ENCODE data around the gene PRPF31. TPM values are rescaled to one million over a fixed set of nuclear protein-coding genes. Genes with fewer than 3 reads are reported as not detected.

PRPF31 gene
- polyA plus RNA-seq, 1 of the 3 experiments (the other 2 are of a cell fraction) = 81.0 TPM

- Histone ChIP-seq H3K36me3 (replicated peaks in 1 of 2; ENCODE audit: control insufficient read depth in 1 of 2, insufficient read depth in 2 of 2, low read length in 1 of 2) (peaks cover 10 to 35% of the 10 kb centered on the region in 2 experiments), H3K9me2 (no peaks in the 10 kb centered on the region), H3F3A (replicated peaks; ENCODE audit: insufficient read depth) (no peaks in the 10 kb centered on the region), H3K79me2 (ENCODE audit: insufficient read depth) (peaks cover 34% of the 10 kb centered on the region), H2AFZ (ENCODE audit: low read depth) (no peak overlapping the region), H3K27me3 (ENCODE audit: insufficient read depth) (no peaks in the 10 kb centered on the region), H3K4me2 (no peak overlapping the region), H3K27ac (ENCODE audit: low read depth in 2 of 2, low read length in 1 of 2) (no peak overlapping the region), H3K4me1 (ENCODE audit: control insufficient read depth in 1 of 2, insufficient read depth in 2 of 2, low read depth in 1 of 2, low read length in 1 of 2) (peaks cover 0 to 3% of the 10 kb centered on the region in 2 experiments; a peak in 1 of 4 replicates), H4K20me1 (ENCODE audit: insufficient read depth) (peaks cover 2% of the 10 kb centered on the region; the same call in 1 of the 2 replicates), H3K4me3 (ENCODE audit: low read depth in 2 of 2, low read length in 1 of 2) (no peak overlapping the region), H3K9me3 (no peaks in the 10 kb centered on the region), H3K9ac (no peak overlapping the region)
- DNase-seq = no peak
- TF ChIP-seq MAX (IDR thresholded peaks at IDR 0.05; ENCODE audit: low read depth) (no peak), CHD2 (IDR thresholded peaks at IDR 0.05; ENCODE audit: low read length, partially characterized antibody) (no peak), RCOR1 (IDR thresholded peaks at IDR 0.05; ENCODE audit: low read length) (no peak), FOSL2 (IDR thresholded peaks at IDR 0.05; ENCODE audit: borderline replicate concordance, low read depth) (no peak), SIN3A (IDR thresholded peaks at IDR 0.05; ENCODE audit: borderline replicate concordance, low read depth, low read length) (no peak)
- WGBS (ENCODE audit: low lambda C conversion rate) = 83% methylated on average over 15 of the region's 15 CpGs
- POLR2A ChIA-PET = no interaction called here
- CTCF ChIA-PET = no interaction called here
Measured at GRCh38 chr19:54106716-54107115, 8.8 kb upstream of the PRPF31 start.

GRCh38 chr19:54107876-54108490 lies 7.6 kb upstream of the PRPF31 start:
- Histone ChIP-seq H3K4me3 (ENCODE audit: low read depth in 2 of 2, low read length in 1 of 2) (no peak overlapping the region), H3K4me2 (no peak overlapping the region), H3K27me3 (ENCODE audit: insufficient read depth) (no peaks in the 10 kb centered on the region), H3K9ac (no peak overlapping the region), H3F3A (replicated peaks; ENCODE audit: insufficient read depth) (no peaks in the 10 kb centered on the region), H3K27ac (ENCODE audit: low read depth in 2 of 2, low read length in 1 of 2) (no peak overlapping the region), H3K36me3 (replicated peaks in 1 of 2; ENCODE audit: control insufficient read depth in 1 of 2, insufficient read depth in 2 of 2, low read length in 1 of 2) (peaks cover 14 to 35% of the 10 kb centered on the region in 2 experiments), H3K4me1 (ENCODE audit: control insufficient read depth in 1 of 2, insufficient read depth in 2 of 2, low read depth in 1 of 2, low read length in 1 of 2) (no peaks in the 10 kb centered on the region; a peak in 1 of 4 replicates), H4K20me1 (ENCODE audit: insufficient read depth) (peaks cover 2% of the 10 kb centered on the region; the same call in 1 of the 2 replicates), H2AFZ (ENCODE audit: low read depth) (no peak overlapping the region), H3K79me2 (ENCODE audit: insufficient read depth) (peaks cover 36% of the 10 kb centered on the region), H3K9me2 (no peaks in the 10 kb centered on the region), H3K9me3 (no peaks in the 10 kb centered on the region)
- DNase-seq = no peak
- WGBS (ENCODE audit: low lambda C conversion rate) = 89% methylated on average over 18 of the region's 21 CpGs
- POLR2A ChIA-PET = no interaction called here
- CTCF ChIA-PET = no interaction called here
- TF ChIP-seq NRF1 (IDR thresholded peaks at IDR 0.05; ENCODE audit: low read depth, low read length) = no peak
- no peak for TF ChIP-seq CTCF (IDR thresholded peaks at IDR 0.05)
- TF ChIP-seq REST (IDR thresholded peaks at IDR 0.05; ENCODE audit: low read depth, low read length) = no peak
- no peak for TF ChIP-seq SMC3 (IDR thresholded peaks at IDR 0.05; ENCODE audit: low read depth, low read length)
- TF ChIP-seq YY1 (IDR thresholded peaks at IDR 0.05; ENCODE audit: low read depth) = no peak
- TF ChIP-seq ZBTB33 (IDR thresholded peaks at IDR 0.05; ENCODE audit: borderline replicate concordance, low read depth) = no peak
- TF ChIP-seq FOXM1 (IDR thresholded peaks at IDR 0.05; ENCODE audit: low read depth) = no peak
- TF ChIP-seq RFX5 (IDR thresholded peaks at IDR 0.05; ENCODE audit: low read length) = no peak
- no peak for TF ChIP-seq MAX (IDR thresholded peaks at IDR 0.05; ENCODE audit: low read depth)
- TF ChIP-seq RAD21 (IDR thresholded peaks at IDR 0.05; ENCODE audit: low read length) = no peak
- TF ChIP-seq SIN3A (IDR thresholded peaks at IDR 0.05; ENCODE audit: borderline replicate concordance, low read depth, low read length) = no peak
- no peak for TF ChIP-seq RXRA (IDR thresholded peaks at IDR 0.05; ENCODE audit: borderline replicate concordance, low read depth)
- no peak for TF ChIP-seq MEF2A (IDR thresholded peaks at IDR 0.05; ENCODE audit: borderline replicate concordance, low read depth)
- no peak for TF ChIP-seq TEAD4 (IDR thresholded peaks at IDR 0.05; ENCODE audit: borderline replicate concordance, insufficient read depth)
- TF ChIP-seq USF2 (IDR thresholded peaks at IDR 0.05; ENCODE audit: borderline replicate concordance, low read depth, low read length) = no peak
